ENCODE results near the gene SMCO2. TPM values are rescaled to one million over a fixed set of nuclear protein-coding genes. Genes with fewer than 3 reads are reported as not detected.
"Not testable (repeated sequence)": the region's sequence is repeated elsewhere in the genome, so short reads cannot be mapped to it uniquely, and the experiment has no call there.

The SMCO2 gene
- total and polyA plus RNA-seq, 4 donors = 0.16 to 0.33 (median 0.31) TPM; not detected in 1

DNA sequence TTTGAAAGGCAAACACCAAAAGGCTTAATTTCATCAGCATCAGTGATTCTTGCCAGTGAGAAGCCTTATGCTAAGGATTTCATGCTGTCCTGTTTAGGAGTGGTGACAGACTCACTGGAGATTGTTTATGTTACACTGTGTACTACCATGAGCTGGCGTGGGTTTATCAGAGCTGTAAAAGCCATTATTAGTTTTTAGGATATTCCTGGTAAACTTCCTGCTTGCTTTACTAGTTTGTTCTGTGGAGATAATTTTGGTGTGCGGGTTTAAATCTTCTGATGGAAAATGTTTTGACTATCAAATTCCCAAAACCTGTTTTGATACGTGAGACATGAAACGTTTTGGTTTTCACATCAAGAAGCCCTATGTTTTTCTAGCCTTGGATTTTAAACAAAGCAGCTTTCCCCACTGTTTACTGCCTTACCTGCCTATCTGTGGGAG, 92.7 kb downstream of the SMCO2 start:
- ATAC-seq (ENCODE audit: insufficient read depth, low FRiP score) = no peak
- Histone ChIP-seq H3K4me1 (ENCODE audit: control insufficient read depth in 5 of 5, insufficient read depth in 5 of 5, low read length in 5 of 5) (peaks cover 4 to 40% (median 22%) of the 10 kb centered on the region in 5 donors), H3K4me3 (no peak overlapping the region), H3K9me3 (ENCODE audit: control insufficient read depth in 4 of 4, insufficient read depth in 3 of 4, low read length in 3 of 4) (peaks cover 0 to 2% (median 0%) of the 10 kb centered on the region in 4 donors), H3K9ac (ENCODE audit: insufficient read depth in 1 of 2, low read length in 2 of 2) (peak overlapping the region in 1 of 2 donors; percentile 16), H3K27ac (ENCODE audit: low read depth in 1 of 2, low read length in 1 of 2) (peak overlapping the region in 1 of 2 donors; percentile 64), H3K27me3 (ENCODE audit: control insufficient read depth in 3 of 3, insufficient read depth in 3 of 3, low read length in 2 of 3) (no peaks in the 10 kb centered on the region), H3K36me3 (ENCODE audit: control insufficient read depth in 4 of 4, insufficient read depth in 4 of 4, low read length in 4 of 4) (peaks cover 0 to 4% (median 3%) of the 10 kb centered on the region in 4 donors)
- TF ChIP-seq, protein P1, sequence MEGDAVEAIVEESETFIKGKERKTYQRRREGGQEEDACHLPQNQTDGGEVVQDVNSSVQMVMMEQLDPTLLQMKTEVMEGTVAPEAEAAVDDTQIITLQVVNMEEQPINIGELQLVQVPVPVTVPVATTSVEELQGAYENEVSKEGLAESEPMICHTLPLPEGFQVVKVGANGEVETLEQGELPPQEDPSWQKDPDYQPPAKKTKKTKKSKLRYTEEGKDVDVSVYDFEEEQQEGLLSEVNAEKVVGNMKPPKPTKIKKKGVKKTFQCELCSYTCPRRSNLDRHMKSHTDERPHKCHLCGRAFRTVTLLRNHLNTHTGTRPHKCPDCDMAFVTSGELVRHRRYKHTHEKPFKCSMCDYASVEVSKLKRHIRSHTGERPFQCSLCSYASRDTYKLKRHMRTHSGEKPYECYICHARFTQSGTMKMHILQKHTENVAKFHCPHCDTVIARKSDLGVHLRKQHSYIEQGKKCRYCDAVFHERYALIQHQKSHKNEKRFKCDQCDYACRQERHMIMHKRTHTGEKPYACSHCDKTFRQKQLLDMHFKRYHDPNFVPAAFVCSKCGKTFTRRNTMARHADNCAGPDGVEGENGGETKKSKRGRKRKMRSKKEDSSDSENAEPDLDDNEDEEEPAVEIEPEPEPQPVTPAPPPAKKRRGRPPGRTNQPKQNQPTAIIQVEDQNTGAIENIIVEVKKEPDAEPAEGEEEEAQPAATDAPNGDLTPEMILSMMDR (IDR thresholded peaks at IDR 0.05; ENCODE audit: control extremely low read depth, extremely low read depth) = no peak
- WGBS, 2 donors = 57 to 60% methylated on average over 4 of the region's 4 CpGs
- peak; percentile 39 to 87 (median 84) for DNase-seq

DNA sequence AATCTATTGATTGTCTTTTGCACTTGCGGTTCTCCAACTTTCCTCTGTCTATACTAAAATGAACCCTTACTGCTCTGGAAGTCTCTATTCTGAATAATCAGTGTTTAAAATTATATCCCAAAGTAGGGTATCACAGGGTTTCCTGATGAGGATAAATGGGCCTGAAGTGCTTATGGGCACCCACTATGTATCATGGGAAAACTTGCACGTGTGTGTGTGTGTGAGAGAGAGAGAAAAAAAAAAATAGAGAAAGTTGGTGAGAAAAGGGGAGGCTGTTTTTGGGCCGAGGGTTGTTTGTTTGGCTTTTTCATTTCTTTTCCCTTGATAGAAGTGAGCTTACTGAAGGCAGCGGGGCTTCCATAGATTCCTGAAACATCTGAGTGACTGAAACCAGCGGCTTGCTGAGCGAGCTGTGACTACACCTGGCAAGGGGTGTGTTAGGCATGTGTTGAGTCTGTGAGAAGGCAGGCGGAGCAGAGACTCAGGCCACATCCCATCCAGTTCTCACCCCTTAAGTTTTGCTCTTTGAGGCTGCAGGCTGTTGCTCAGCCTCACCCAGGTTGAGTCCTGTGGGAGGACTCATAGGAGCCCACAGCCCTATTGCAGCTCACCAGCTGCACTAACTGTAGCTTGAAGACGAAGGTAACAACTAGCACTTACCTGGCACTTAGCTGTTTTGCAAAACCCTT, 94.6 kb downstream of the SMCO2 start:
- no peak overlapping the region for H3K4me3 ChIP-seq
- no peak overlapping the region for H3K9ac ChIP-seq (ENCODE audit: insufficient read depth in 1 of 2, low read length in 2 of 2)
- DNase-seq (no peak), ATAC-seq (ENCODE audit: insufficient read depth, low FRiP score) (no peak)
- WGBS, 2 donors = 86 to 91% methylated on average over 8 of the region's 8 CpGs
- TF ChIP-seq, protein P1 (IDR thresholded peaks at IDR 0.05; ENCODE audit: control extremely low read depth, extremely low read depth) = no peak
- H3K27ac ChIP-seq (ENCODE audit: low read depth in 1 of 2, low read length in 1 of 2) = peak overlapping the region in 1 of 2 donors; percentile 10
- H3K4me1 ChIP-seq (ENCODE audit: control insufficient read depth in 5 of 5, insufficient read depth in 5 of 5, low read length in 5 of 5) = peaks cover 4 to 44% (median 26%) of the 10 kb centered on the region in 5 donors
- no peaks in the 10 kb centered on the region for H3K36me3 ChIP-seq (ENCODE audit: control insufficient read depth in 4 of 4, insufficient read depth in 4 of 4, low read length in 4 of 4)
- H3K27me3 ChIP-seq (ENCODE audit: control insufficient read depth in 3 of 3, insufficient read depth in 3 of 3, low read length in 2 of 3) = no peaks in the 10 kb centered on the region
- H3K9me3 ChIP-seq (ENCODE audit: control insufficient read depth in 4 of 4, insufficient read depth in 3 of 4, low read length in 3 of 4) = no peaks in the 10 kb centered on the region

DNA sequence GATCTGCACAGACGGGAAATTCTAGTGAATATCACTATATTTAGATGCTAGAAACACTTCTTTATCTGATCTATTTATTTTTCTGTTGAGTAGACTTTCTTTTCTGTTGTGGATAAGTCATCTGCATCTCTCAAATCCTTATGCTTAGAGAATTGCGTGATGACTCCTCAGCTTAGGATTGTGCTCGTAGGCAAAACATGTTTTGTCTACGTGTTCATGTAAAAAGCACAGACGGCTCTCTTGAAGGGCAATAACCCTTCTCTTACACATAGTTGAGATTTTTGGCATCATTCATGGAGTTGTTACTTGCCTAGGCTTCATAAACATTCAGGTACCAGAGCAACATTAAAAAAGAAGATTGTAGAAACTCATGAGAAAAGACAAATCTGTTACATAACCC, 96.1 kb downstream of the SMCO2 start:
- 66 to 79% methylated on average over 5 of the region's 5 CpGs for WGBS, 2 donors
- TF ChIP-seq, protein P1 (IDR thresholded peaks at IDR 0.05; ENCODE audit: control extremely low read depth, extremely low read depth) = no peak
- peaks cover 4 to 54% (median 26%) of the 10 kb centered on the region in 5 donors for H3K4me1 ChIP-seq (ENCODE audit: control insufficient read depth in 5 of 5, insufficient read depth in 5 of 5, low read length in 5 of 5)
- ATAC-seq (ENCODE audit: insufficient read depth, low FRiP score) = no peak
- no peaks in the 10 kb centered on the region for H3K27me3 ChIP-seq (ENCODE audit: control insufficient read depth in 3 of 3, insufficient read depth in 3 of 3, low read length in 2 of 3)
- peak overlapping the region in 1 of 2 donors; percentile 71 for H3K27ac ChIP-seq (ENCODE audit: low read depth in 1 of 2, low read length in 1 of 2)
- no peaks in the 10 kb centered on the region for H3K9me3 ChIP-seq (ENCODE audit: control insufficient read depth in 4 of 4, insufficient read depth in 3 of 4, low read length in 3 of 4)
- H3K4me3 ChIP-seq = no peak overlapping the region
- H3K36me3 ChIP-seq (ENCODE audit: control insufficient read depth in 4 of 4, insufficient read depth in 4 of 4, low read length in 4 of 4) = no peaks in the 10 kb centered on the region
- peak overlapping the region in 1 of 2 donors; percentile 26 for H3K9ac ChIP-seq (ENCODE audit: insufficient read depth in 1 of 2, low read length in 2 of 2)
- peak in 2 of 3 donors; percentile 77 to 80 for DNase-seq

DNA sequence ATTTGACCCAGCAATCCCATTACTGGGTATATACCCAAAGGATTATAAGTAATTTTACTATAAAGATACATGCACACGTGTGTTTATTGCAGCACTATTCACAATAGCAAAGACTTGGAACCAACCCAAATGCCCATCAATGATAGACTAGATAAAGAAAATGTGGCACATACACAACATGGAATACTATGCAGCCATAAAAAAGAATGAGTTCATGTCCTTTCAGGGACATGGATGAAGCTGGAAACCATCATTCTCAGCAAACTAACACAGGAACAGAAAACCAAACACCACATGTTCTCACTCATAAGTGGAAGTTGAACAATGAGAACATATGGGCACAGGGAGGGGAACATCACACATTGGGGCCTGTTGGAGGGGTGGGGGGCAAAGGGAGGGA, 98.3 kb downstream of the SMCO2 start:
- not testable (repeated sequence) for H3K27me3 ChIP-seq (ENCODE audit: control insufficient read depth in 3 of 3, insufficient read depth in 3 of 3, low read length in 2 of 3); DNase-seq; H3K9ac ChIP-seq (ENCODE audit: insufficient read depth in 1 of 2, low read length in 2 of 2); H3K9me3 ChIP-seq (ENCODE audit: control insufficient read depth in 4 of 4, insufficient read depth in 3 of 4, low read length in 3 of 4); H3K4me3 ChIP-seq; ATAC-seq (ENCODE audit: insufficient read depth, low FRiP score); H3K36me3 ChIP-seq (ENCODE audit: control insufficient read depth in 4 of 4, insufficient read depth in 4 of 4, low read length in 4 of 4); H3K27ac ChIP-seq (ENCODE audit: low read depth in 1 of 2, low read length in 1 of 2)
- 84 to 95% methylated on average over 1 of the region's 1 CpG for WGBS, 2 donors
- peaks cover 10 to 52% (median 27%) of the 10 kb centered on the region in 5 donors for H3K4me1 ChIP-seq (ENCODE audit: control insufficient read depth in 5 of 5, insufficient read depth in 5 of 5, low read length in 5 of 5)

Data from lung (tissue), 12 donors.